ENCODE results near the gene SYNGAP1.

DNA sequence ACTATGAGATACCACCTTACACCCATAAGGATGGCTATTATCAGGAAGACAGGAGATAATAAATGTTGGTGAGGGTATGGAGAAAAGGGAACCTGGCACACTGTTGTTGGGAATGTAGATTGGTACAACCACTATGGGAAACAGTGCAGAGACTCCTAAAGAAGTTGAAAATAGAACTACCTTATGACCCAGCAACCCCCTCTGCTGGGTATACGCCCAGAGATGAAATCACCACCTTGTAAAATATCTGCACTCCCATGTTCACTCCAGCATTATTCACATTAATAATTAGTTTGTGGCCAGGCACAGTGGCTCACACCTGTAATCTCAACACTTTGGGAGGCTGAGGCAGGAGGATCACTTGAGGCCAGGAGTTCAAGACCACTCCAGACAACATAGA lies 61.3 kb downstream of the SYNGAP1 start:
- no peak for TF ChIP-seq YY1 (IDR thresholded peaks at IDR 0.05; ENCODE audit: insufficient read depth, insufficient read length)
- TF ChIP-seq SUZ12 (IDR thresholded peaks at IDR 0.05; ENCODE audit: extremely low read depth, insufficient read depth, insufficient read length) = no peak
- no peak for TF ChIP-seq ZNF274 (IDR thresholded peaks at IDR 0.05; ENCODE audit: low read depth, low read length)

Measured in NT2/D1 (cell line).